ENCODE results near the gene METTL8.

METTL8 gene

GRCh38 chr2:171271386-171271785 is 162.4 kb downstream of the METTL8 start:
- no peaks in the 10 kb centered on the region for H3F3A ChIP-seq (ENCODE audit: insufficient read depth, low read length)
- no peaks in the 10 kb centered on the region for H3K27me3 ChIP-seq (replicated peaks; ENCODE audit: insufficient read depth, low read length)
- H3K27ac ChIP-seq (ENCODE audit: low read length), result no peak overlapping the region
- no peak overlapping the region for H3K9ac ChIP-seq (ENCODE audit: low read length)
- no peaks in the 10 kb centered on the region for H3K9me2 ChIP-seq (replicated peaks; ENCODE audit: insufficient read depth, low read length)
- no peak overlapping the region for H3K4me2 ChIP-seq (ENCODE audit: low read depth, low read length)
- no peaks in the 10 kb centered on the region for H3K36me3 ChIP-seq (replicated peaks; ENCODE audit: insufficient read depth, low read length)
- no peaks in the 10 kb centered on the region for H4K20me1 ChIP-seq (ENCODE audit: insufficient read depth, low read length)
- H3K4me3 ChIP-seq (ENCODE audit: low read length), result no peak overlapping the region
- DNase-seq, result no peak
- no peaks in the 10 kb centered on the region for H3K4me1 ChIP-seq (ENCODE audit: low read length)
- TF ChIP-seq CTCF (IDR thresholded peaks at IDR 0.05; ENCODE audit: low read length), result no peak
- TF ChIP-seq EZH2 (optimal IDR thresholded peaks at IDR 0.05; ENCODE audit: low read depth, low read length), result no peak
- no peak for TF ChIP-seq EZH2phosphoT487 (IDR thresholded peaks at IDR 0.05; ENCODE audit: low read length)
- H3K9me3 ChIP-seq (replicated peaks; ENCODE audit: insufficient read depth, low read length), result no peaks in the 10 kb centered on the region
- no peaks in the 10 kb centered on the region for H3K79me2 ChIP-seq (ENCODE audit: low read length)
- no peak overlapping the region for H2AFZ ChIP-seq (ENCODE audit: low read length)

- H3K4me3 ChIP-seq (ENCODE audit: low read length), result no peak overlapping the region
- H3K9ac ChIP-seq (ENCODE audit: low read length), result no peak overlapping the region
- no peaks in the 10 kb centered on the region for H3K4me1 ChIP-seq (ENCODE audit: low read length)
- H3K36me3 ChIP-seq (replicated peaks; ENCODE audit: insufficient read depth, low read length), result no peaks in the 10 kb centered on the region
- H3K79me2 ChIP-seq (ENCODE audit: low read length), result no peaks in the 10 kb centered on the region
- no peak overlapping the region for H2AFZ ChIP-seq (ENCODE audit: low read length)
- TF ChIP-seq CTCF (IDR thresholded peaks at IDR 0.05; ENCODE audit: low read length) (no peak), EZH2 (optimal IDR thresholded peaks at IDR 0.05; ENCODE audit: low read depth, low read length) (no peak), EZH2phosphoT487 (IDR thresholded peaks at IDR 0.05; ENCODE audit: low read length) (no peak)
- no peaks in the 10 kb centered on the region for H3F3A ChIP-seq (ENCODE audit: insufficient read depth, low read length)
- no peak overlapping the region for H3K4me2 ChIP-seq (ENCODE audit: low read depth, low read length)
- H3K27ac ChIP-seq (ENCODE audit: low read length), result no peak overlapping the region
- no peaks in the 10 kb centered on the region for H3K9me3 ChIP-seq (replicated peaks; ENCODE audit: insufficient read depth, low read length)
- no peak for DNase-seq
- no peaks in the 10 kb centered on the region for H3K27me3 ChIP-seq (replicated peaks; ENCODE audit: insufficient read depth, low read length)
- no peaks in the 10 kb centered on the region for H4K20me1 ChIP-seq (ENCODE audit: insufficient read depth, low read length)
- no peaks in the 10 kb centered on the region for H3K9me2 ChIP-seq (replicated peaks; ENCODE audit: insufficient read depth, low read length)
Measured at GRCh38 chr2:171267855-171268629, 165.7 kb downstream of the METTL8 start.

All from MM.1S (cell line).